Endothelial cell of umbilical vein (primary cell): ENCODE results near the gene WDR48. TPM values are rescaled to one million over a fixed set of nuclear protein-coding genes. Genes with fewer than 3 reads are reported as not detected.

Source experiments
- BruUV-seq: library from RNA; stranded (reverse); fragments of 400-500 nt; replicated peaks from 2 replicates; lab custom pipeline; 2021; lab: Mats Ljungman, UMichigan
- CTCF ChIA-PET: fragments of 300-600, 350-600 bp; sonication (Branson Sonifier 250); formaldehyde crosslinking; loops from one replicate; lab custom pipeline; 2021; ENCODE audit warnings: antibody characterized with exemption, inconsistent platforms; lab: Charles Lee
- POLR2A ChIA-PET: fragments of 300-600, 350-600 bp; sonication (Branson Sonifier 250); formaldehyde crosslinking; loops from one replicate; lab custom pipeline; 2021; ENCODE audit warnings: antibody characterized with exemption, inconsistent platforms; lab: Charles Lee
- DNase-seq: peaks from one replicate; pipeline ENCODE4 v3.0.0-alpha.2; 2011; ENCODE audit warnings: low read depth, low spot score
- FAIRE-seq: peaks from 2 replicates; lab custom pipeline; 2011; peaks lifted over from hg19 to GRCh38; lab: Jason Lieb, UNC
- H2AFZ ChIP-seq: 2 replicates; pipeline ENCODE4 v1.6.0; 2012; ENCODE audit warnings: low read depth, low read length, control low read depth, inconsistent platforms
- H3K27ac ChIP-seq: 2 replicates; pipeline ENCODE4 v1.5.1; 2011; ENCODE audit warnings: low read depth, mild to moderate bottlenecking, control low read depth, low read length, moderate library complexity; ENCODE audit not compliant: insufficient read depth
- H3K27me3 ChIP-seq, 2 experiments: 2 replicates each; pipeline versions ENCODE4 v1.6.0 to v1.6.1; 2011; ENCODE audit warnings: low read length in 2 of 2, mixed read lengths in 1 of 2; ENCODE audit not compliant: control insufficient read depth in 2 of 2, insufficient read depth in 2 of 2
- H3K36me3 ChIP-seq, 2 experiments: 2 replicates in 1 of 2; 3 replicates in 1 of 2; pipeline ENCODE4 v1.5.1; 2011; ENCODE audit warnings: low read length in 2 of 2, mild to moderate bottlenecking in 1 of 2, moderate library complexity in 1 of 2; ENCODE audit not compliant: control insufficient read depth in 2 of 2, insufficient read depth in 2 of 2; ENCODE audit errors: extremely low read depth in 1 of 2
- H3K4me1 ChIP-seq: 3 replicates; pipeline ENCODE4 v1.5.1; 2011; ENCODE audit warnings: mild to moderate bottlenecking, low read length; ENCODE audit not compliant: control insufficient read depth, insufficient read depth; ENCODE audit errors: extremely low read depth
- H3K4me2 ChIP-seq: 2 replicates; pipeline ENCODE4 v1.6.1; 2011; ENCODE audit warnings: low read length, control low read depth, mixed read lengths; ENCODE audit not compliant: insufficient read depth
- H3K4me3 ChIP-seq, 3 experiments: fragments of 200-600 bp in 1 of 3; sonication (generic), shearing (Covaris generic) in 1 of 3; replicated peaks in 1 of 3; 2 replicates each; pipeline ENCODE4 v1.5.1; 2011 to 2016; ENCODE audit warnings: control low read depth in 3 of 3, low read length in 3 of 3, mild to moderate bottlenecking in 2 of 3, inconsistent platforms in 1 of 3, low read depth in 1 of 3, moderate library complexity in 1 of 3; ENCODE audit not compliant: insufficient read depth in 1 of 3
- H3K79me2 ChIP-seq: 2 replicates; pipeline ENCODE4 v1.6.0; 2012; ENCODE audit warnings: low read length, inconsistent platforms; ENCODE audit not compliant: control insufficient read depth, insufficient read depth
- H3K9ac ChIP-seq: replicated peaks from 2 replicates; pipeline ENCODE3; 2011; ENCODE audit warnings: low read length, control low read depth; ENCODE audit not compliant: insufficient read depth; ENCODE audit errors: extremely low read depth
- H3K9me1 ChIP-seq: replicated peaks from 3 replicates; pipeline ENCODE4 v1.6.0; 2011; ENCODE audit warnings: mild to moderate bottlenecking, low read length; ENCODE audit not compliant: control insufficient read depth, insufficient read depth; ENCODE audit errors: extremely low read depth
- H3K9me3 ChIP-seq: replicated peaks from 2 replicates; pipeline ENCODE4 v1.5.1; 2012; ENCODE audit warnings: low read length, inconsistent platforms; ENCODE audit not compliant: control insufficient read depth, insufficient read depth
- H4K20me1 ChIP-seq: replicated peaks from 2 replicates; pipeline ENCODE3; 2011; ENCODE audit warnings: mild to moderate bottlenecking, low read length; ENCODE audit not compliant: control insufficient read depth, insufficient read depth; ENCODE audit errors: extremely low read depth
- CTCF ChIP-seq, 2 donors: IDR thresholded peaks; 1 replicate in 1 of 2; 2 replicates in 1 of 2; pipeline ENCODE4 v1.5.1; 2011; ENCODE audit warnings: low read length in 2 of 2, mild to moderate bottlenecking in 2 of 2, moderate library complexity in 2 of 2, control low read depth in 1 of 2, inconsistent platforms in 1 of 2, low read depth in 1 of 2; ENCODE audit not compliant: insufficient read depth in 1 of 2; ENCODE audit errors: extremely low read depth in 1 of 2
- EZH2 ChIP-seq: IDR thresholded peaks from 2 replicates; pipeline ENCODE4 v1.6.1; 2012; ENCODE audit warnings: borderline replicate concordance, low read depth, mild to moderate bottlenecking, moderate library complexity, low read length, inconsistent platforms; ENCODE audit not compliant: severe bottlenecking
- FOS ChIP-seq: IDR thresholded peaks from 2 replicates; pipeline ENCODE4 v1.6.1; 2011; ENCODE audit warnings: mild to moderate bottlenecking, low read length, moderate library complexity, borderline replicate concordance; ENCODE audit not compliant: insufficient read depth
- GATA2 ChIP-seq: IDR thresholded peaks from 2 replicates; pipeline ENCODE4 v1.7.0; 2011; ENCODE audit warnings: low read depth, mild to moderate bottlenecking, moderate library complexity, mixed read lengths, low read length; ENCODE audit not compliant: insufficient read length, insufficient read depth
- JUN ChIP-seq: IDR thresholded peaks from 2 replicates; pipeline ENCODE4 v1.6.1; 2011; ENCODE audit warnings: borderline replicate concordance, low read depth; ENCODE audit not compliant: insufficient read length, insufficient read depth
- MAX ChIP-seq: IDR thresholded peaks from 2 replicates; pipeline ENCODE4 v1.6.1; 2011; ENCODE audit not compliant: insufficient read depth, insufficient read length
- MYC ChIP-seq: IDR thresholded peaks from one replicate; pipeline ENCODE4 v1.6.1; 2011; ENCODE audit warnings: mild to moderate bottlenecking, low read depth, low read length
- POLR2A ChIP-seq: IDR thresholded peaks from 2 replicates; pipeline ENCODE4 v1.6.1; 2012; ENCODE audit warnings: low read depth, mild to moderate bottlenecking, control low read depth, low read length
- POLR2AphosphoS5 ChIP-seq: IDR thresholded peaks from 2 replicates; pipeline ENCODE4 v1.6.1; 2012; ENCODE audit warnings: low read depth, mild to moderate bottlenecking, control low read depth, low read length, moderate library complexity; ENCODE audit not compliant: insufficient read depth
- dilution Hi-C: fragments of 300-500 bp; cut with MboI; formaldehyde crosslinking; loops from one replicate; pipeline ENCODE4 v1.15.0; 2019; ENCODE audit warnings: low sequenced_read_pairs; ENCODE audit not compliant: extremely low pct_ligation_motif_present
- intact Hi-C: fragments of 100-400 bp; cut with micrococcal nuclease; formaldehyde crosslinking; loops from one replicate; pipeline ENCODE4 v1.10.0; 2022
- polyA plus RNA-seq, 4 experiments: library from polyadenylated mRNA; depleted of rRNA in 3 of 4; stranded (reverse) in 3 of 4; unstranded in 1 of 4; fragments of >200 nt; gene quantifications; 2 replicates each; pipeline versions ENCODE4 v1.2.1 to v1.2.3, GENCODE V29; 2011 to 2012; ENCODE audit warnings: missing spikeins in 1 of 4
- total RNA-seq: library from RNA; stranded (reverse); gene quantifications from 2 replicates; pipeline ENCODE4 v1.2.3, GENCODE V29; 2021

WDR48 gene
- total and polyA plus RNA-seq, 2 donors (not counting 3 experiments of a cell fraction or from before 2014, with no cell fraction given): 13.7 to 25.3 TPM

DNA sequence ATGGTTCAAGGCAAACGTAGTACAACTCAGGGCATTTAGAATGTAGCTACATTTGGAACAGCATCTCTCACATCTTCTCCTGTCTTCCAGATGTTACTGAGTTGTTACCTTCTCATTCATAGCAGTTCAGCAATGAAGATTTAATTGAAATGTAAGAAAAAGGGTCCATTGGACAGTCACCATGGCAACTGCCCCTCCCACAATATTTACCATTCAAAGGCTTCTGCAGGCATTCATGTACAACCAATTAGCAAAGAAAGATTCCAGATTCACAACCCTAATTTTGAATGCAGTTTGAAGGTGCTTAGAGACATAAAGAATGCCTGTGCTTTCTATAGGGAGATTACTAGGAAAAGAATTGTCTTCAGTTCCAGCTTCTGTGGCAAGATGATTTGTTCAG, 22.3 kb upstream of the WDR48 start:
- Histone ChIP-seq H3K27me3 (peaks cover 14 to 16% of the 10 kb centered on the region in 2 experiments), H3K9ac (no peak overlapping the region), H2AFZ (no peak overlapping the region), H3K27ac (no peak overlapping the region), H3K9me1 (no peaks in the 10 kb centered on the region), H3K4me2 (no peak overlapping the region), H3K79me2 (no peaks in the 10 kb centered on the region), H3K36me3 (no peaks in the 10 kb centered on the region), H4K20me1 (no peaks in the 10 kb centered on the region), H3K4me3 (no peak overlapping the region), H3K9me3 (no peaks in the 10 kb centered on the region), H3K4me1 (no peaks in the 10 kb centered on the region)
- no peak for FAIRE-seq
- no peak for DNase-seq
- no peak for TF ChIP-seq CTCF (IDR thresholded peaks at IDR 0.05; ENCODE audit: extremely low read depth in 1 of 2, insufficient read depth in 1 of 2, low read depth in 1 of 2, low read length in 2 of 2)
- no peak for TF ChIP-seq POLR2AphosphoS5
- no peak for TF ChIP-seq JUN
- TF ChIP-seq MYC: no peak
- TF ChIP-seq GATA2: no peak
- TF ChIP-seq POLR2A: no peak
- no peak for TF ChIP-seq FOS
- TF ChIP-seq MAX: no peak
- no peak for TF ChIP-seq EZH2
- no TSS peak for BruUV-seq
- dilution Hi-C loops: no loop called here
- POLR2A ChIA-PET: no interaction called here
- intact Hi-C loops: no loop called here
- CTCF ChIA-PET: interaction anchor here (1.1 to 2.7 kb wide), 5 partner anchors 9 to 508 kb away, joined by 3 to 22 read pairs (median 13); no protein-coding TSS in a partner anchor
